Left lobe of liver (tissue), 2 donors: Measurements from ENCODE around the gene PROK1. TPM values are rescaled to one million over a fixed set of nuclear protein-coding genes. Genes with fewer than 3 reads are reported as not detected.

ENCODE experiments used
- ATAC-seq: fragments of 200-7000 bp; cut with Tn5 transposase; one replicate; pipeline ENCODE4 v1.9.1; 2020; ENCODE audit warnings: mild to moderate bottlenecking, moderate library complexity
- DNase-seq: peaks from one replicate; pipeline ENCODE4 v3.0.0-alpha.2; 2020; ENCODE audit warnings: low spot score
- total RNA-seq: library from RNA; stranded (reverse); gene quantifications from one replicate; pipeline ENCODE4 v1.2.1, GENCODE V29; 2021
- donor health status: DM: no; HTN: no; CAD: no; lungs with moderate emphysema.
- donor health status: DM: no; HTN: yes; CAD: no.

PROK1 gene
- total RNA-seq, 1 donor from 2014 or later, result not detected

GRCh38 chr1:110484801-110485200 lies 33.9 kb downstream of the PROK1 start:
- DNase-seq, result no peak
- no peak for ATAC-seq

DNA sequence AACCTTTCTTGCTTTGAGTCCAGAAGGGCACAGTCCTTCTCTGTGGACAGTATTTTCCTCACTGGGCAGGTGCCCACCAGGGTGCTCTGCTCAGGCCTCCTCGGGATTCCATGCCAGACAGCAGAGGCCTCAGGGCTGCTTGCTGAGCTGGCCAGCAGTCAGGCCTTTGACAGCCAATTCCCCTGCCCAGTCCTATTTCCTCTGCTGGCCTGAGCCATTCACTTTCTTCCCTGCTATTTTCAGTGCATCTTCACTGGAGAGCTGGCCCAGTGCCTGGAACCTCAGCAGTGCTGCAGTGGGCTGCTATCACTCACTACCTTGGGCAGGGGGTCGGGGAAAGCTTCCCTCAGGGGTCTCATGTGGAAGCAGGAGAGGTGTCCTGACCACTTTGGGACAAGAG lies 34.8 kb downstream of the PROK1 start:
- ATAC-seq, result no peak

DNA sequence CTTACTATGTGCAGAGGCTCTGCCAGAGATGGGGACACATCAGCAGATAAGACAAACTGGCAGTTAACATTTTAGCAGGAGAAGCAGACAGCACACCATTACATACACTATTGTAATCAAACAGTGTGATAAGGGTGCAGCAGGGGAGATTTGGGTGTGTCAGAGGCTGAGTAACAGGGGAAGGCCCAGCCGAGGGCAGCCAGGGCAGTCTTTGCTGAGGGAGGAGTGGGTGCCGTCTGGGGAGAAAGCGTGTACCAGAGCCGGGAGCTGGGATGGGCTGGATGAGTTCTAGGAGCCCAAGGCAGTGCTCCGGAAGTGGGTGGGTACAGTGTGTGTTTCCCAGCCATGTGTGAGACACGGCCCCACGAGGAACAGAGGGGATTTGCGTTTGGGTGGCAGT lies 36.8 kb downstream of the PROK1 start:
- ATAC-seq, result no peak
- no peak for DNase-seq

More for the DNA sequence above, 34.8 kb downstream of the PROK1 start:
- no peak for DNase-seq

DNA sequence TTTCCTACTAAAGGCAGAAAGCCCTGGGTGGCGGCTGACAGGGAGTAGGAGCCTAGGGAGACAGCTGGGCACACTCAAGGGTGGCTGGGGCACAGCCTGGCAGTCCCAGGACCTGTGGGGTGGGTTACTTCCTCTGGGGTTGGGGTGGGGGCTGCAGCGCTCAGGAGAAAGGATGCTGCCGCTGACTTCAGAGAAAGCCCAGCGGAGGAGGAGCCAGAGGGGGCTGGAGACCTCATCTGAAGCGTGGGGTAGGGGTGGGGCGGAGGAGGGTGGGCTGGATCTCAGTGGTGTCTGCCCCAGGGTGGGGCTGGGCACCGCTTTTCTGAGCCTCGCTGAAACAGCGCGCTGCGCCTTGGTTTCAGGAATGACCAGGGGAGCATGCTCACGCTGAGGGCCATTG lies 37.2 kb downstream of the PROK1 start:
- DNase-seq (no peak), ATAC-seq (no peak)

GRCh38 chr1:110488867-110489266 lies 37.9 kb downstream of the PROK1 start:
- ATAC-seq (no peak), DNase-seq (no peak)

GRCh38 chr1:110489406-110489805 lies 38.5 kb downstream of the PROK1 start:
- DNase-seq (no peak), ATAC-seq (no peak)

GRCh38 chr1:110489973-110490542 lies 39.1 kb downstream of the PROK1 start:
- ATAC-seq (no peak), DNase-seq (no peak)

GRCh38 chr1:110490791-110491451 lies 40.0 kb downstream of the PROK1 start:
- DNase-seq (no peak), ATAC-seq (no peak)

DNA sequence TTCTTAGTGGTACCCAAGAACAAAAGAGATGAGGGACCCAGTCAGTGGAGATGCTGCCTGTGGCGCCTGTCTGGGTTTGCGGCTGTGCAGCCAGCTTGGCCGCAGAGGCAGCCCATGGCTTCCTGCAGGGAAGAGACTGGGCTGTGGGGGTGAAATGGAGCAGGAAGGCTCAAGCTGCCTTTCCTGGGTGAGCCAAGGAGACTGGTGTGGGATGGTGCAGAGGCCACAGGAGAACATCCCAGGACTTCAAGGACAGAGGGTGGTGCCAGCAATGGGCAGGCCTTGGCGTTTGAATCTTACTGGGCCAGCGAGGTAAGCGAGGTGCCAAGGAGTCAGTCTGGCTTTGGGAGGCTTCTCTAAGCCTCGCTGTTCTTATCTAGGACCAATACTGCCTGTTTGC lies 41.6 kb downstream of the PROK1 start:
- ATAC-seq, result no peak

DNA sequence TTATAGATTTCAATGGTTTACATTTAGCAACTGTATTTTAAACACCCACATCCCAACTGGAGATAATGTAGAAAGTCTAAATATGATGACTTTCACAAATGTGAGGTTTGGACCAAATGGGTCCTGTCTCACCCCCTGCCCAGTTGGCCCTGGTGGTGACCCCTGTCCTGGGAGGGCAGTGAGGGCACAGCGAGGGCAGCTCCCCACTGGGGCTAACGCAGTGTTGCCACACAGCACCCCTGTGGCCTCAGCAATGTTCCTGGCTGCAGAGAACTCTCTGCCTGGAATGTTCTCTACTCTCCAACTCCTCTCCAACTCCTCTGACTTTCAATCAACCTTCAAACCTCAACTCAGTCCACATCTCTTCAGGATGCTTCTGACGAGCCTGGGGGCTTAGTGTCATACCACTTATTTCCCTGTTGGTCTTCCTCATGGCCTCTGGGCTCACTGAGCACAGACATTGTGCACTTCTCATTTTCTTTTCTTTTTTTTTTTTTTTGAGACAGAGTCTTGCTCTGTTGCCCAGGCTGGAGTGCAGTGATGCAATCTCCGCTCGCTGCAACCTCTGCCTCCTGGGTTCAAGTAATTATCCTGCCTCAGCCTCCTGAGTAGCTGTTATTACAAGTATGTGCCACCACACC lies 42.2 kb downstream of the PROK1 start:
- no peak for DNase-seq
- ATAC-seq, result no peak

More for the DNA sequence above, 41.6 kb downstream of the PROK1 start:
- DNase-seq, result no peak

DNA sequence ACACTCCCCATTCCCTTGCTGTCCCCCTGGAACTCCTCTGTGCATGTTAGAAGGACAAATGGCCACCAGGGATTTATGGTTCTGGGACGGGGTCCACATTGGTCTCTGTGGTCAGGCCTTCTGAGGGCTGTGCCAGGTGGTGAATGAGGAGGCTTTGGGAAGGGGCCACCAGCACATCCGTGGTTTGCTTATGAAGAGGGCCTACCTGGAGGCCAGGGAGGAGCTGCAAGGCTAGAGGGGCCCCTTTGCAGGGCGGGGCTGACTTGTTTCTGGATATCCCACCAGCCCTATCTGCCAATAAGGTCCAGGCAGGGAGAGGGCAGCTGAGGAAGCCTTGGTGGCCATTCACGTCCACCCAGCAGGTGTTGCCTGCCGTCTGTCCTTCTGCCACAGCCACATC lies 43.1 kb downstream of the PROK1 start:
- ATAC-seq, result no peak
- DNase-seq, result no peak

- ATAC-seq (no peak), DNase-seq (no peak)
Observed at GRCh38 chr1:110494522-110495406, 43.8 kb downstream of the PROK1 start.

DNA sequence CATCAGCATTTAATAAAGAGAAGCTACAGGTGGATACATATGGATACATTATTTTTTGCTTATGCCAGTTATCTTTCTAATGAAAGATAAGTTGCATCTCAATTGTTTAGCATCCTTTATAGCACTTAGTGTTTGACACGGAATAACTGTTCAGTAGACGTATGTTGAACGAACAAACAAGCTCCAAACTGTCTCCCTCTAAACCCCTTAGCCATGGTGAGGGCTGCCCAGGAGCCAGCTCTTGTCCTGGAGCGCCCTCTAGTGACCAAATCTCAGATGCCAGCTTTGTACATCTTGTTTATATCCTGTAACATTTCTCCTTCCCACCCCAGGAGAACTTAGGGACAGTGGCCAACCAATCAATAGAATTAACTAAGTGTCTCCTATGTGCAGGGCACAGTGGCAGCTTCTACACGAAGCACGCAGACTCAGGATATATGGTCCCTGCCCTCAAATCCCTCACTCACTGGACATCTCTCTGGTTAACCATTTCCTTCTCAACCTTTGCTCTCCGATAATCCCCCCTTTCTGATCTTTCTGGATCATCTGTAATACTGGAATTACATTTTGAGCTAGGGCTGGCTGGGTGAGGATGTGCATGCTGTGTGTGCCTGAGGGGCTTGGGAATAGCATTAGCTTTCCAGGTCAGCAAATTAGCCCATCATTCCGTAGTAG lies 45.1 kb downstream of the PROK1 start:
- peak; percentile 96 for ATAC-seq

DNA sequence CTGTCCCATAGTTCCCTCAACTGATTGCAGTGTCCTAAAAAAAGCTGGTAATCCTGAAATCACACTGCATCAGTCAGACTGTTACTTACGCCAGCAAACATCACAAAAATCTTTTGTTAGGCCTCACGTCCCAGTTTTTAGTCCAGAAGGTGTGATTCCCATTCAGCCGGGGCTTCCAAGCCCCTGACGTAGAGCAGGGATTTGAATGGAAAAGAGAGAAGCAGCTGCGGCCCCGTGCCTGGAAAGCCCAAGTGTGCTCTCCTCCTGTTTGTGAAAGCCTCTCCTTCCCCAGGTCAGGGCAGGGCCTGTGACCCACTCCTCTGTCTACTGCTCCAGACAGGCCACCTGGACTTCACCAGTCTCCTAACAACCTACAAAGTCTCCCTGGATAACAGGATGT lies 47.3 kb downstream of the PROK1 start:
- ATAC-seq (no peak), DNase-seq (no peak)

More for the DNA sequence above, 45.1 kb downstream of the PROK1 start:
- peak; percentile 71 for DNase-seq

GRCh38 chr1:110501488-110502132 lies 50.7 kb downstream of the PROK1 start:
- DNase-seq (no peak), ATAC-seq (peak; percentile 64)

- ATAC-seq (peak; percentile 32), DNase-seq (no peak)
Observed at GRCh38 chr1:110502402-110503151, 51.6 kb downstream of the PROK1 start.

DNA sequence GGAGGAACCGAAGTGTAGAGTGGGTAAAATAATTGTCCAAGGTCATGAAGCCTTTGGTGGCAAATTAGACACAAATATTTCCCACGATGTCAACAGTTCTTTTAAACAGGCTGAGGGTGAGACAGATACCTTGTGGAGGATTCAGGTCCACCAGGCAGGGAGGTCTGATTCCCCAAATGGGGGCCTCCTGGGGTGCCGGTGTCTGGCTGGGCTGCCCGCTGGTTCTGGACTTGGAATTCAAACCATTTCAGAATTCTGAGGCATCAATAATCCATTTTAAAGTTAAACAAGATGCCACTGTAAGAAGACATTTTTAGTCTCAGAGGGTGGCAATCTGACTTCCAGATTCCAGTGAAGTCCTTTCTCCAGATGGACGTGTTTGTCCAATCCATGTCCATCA lies 52.5 kb downstream of the PROK1 start:
- DNase-seq (no peak), ATAC-seq (no peak)

DNA sequence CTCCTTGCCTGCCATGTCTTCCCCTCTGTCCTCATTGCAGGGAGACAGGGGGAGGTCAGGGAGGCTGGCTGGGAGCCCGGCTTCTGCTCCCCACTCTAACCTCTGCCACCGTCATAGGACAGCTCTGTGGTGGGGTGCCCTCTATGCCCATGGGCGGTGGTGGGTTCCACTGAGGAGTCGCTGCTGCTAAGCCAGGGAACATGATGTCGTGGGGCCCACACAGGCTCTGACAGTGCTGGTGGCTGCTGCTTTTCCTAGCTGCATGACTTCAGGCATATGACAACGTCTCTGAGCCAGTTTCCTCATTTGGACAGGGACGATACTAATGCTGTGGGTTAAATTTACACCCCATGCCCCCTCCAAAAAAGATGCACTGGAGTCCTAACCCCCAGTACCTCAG lies 53.3 kb downstream of the PROK1 start:
- DNase-seq, result no peak
- ATAC-seq, result no peak

- ATAC-seq (no peak), DNase-seq (no peak)
Observed at GRCh38 chr1:110505596-110505995, 54.6 kb downstream of the PROK1 start.

- DNase-seq (no peak), ATAC-seq (no peak)
Observed at GRCh38 chr1:110506541-110506940, 55.6 kb downstream of the PROK1 start.
